GM12878 (cell line): ENCODE results near the gene HSPB1. TPM values are rescaled to one million over a fixed set of nuclear protein-coding genes. Genes with fewer than 3 reads are reported as not detected.

Experiments used
- ATAC-seq: fragments of 200-7000 bp; cut with Tn5 transposase; 3 replicates; pipeline ENCODE4 v1.9.1; 2020; ENCODE audit warnings: mild to moderate bottlenecking, moderate library complexity
- BruUV-seq: library from RNA; stranded (reverse); fragments of 400-500 nt; replicated peaks from 2 replicates; lab custom pipeline; 2021; lab: Mats Ljungman, UMichigan
- CTCF ChIA-PET: fragments of 300-600 bp; sonication (Branson Sonifier 250); formaldehyde crosslinking; extraction: SDS; loops from one replicate; lab custom pipeline; 2021; ENCODE audit warnings: inconsistent platforms; lab: Yijun Ruan, JAX
- POLR2A ChIA-PET: fragments of 350-600 bp; formaldehyde crosslinking; extraction: SDS; loops from one replicate; lab custom pipeline; 2021; ENCODE audit warnings: inconsistent platforms; lab: Charles Lee
- RAD21 ChIA-PET: fragments of 300-600 bp; sonication (Branson Sonifier 250); formaldehyde crosslinking; loops from one replicate; lab custom pipeline; 2023; ENCODE audit warnings: antibody characterized with exemption; ENCODE audit not compliant: unreplicated experiment; lab: Charles Lee
- SMC1A ChIA-PET: fragments of 300-600 bp; sonication (Branson Sonifier 250); formaldehyde crosslinking; loops from one replicate; lab custom pipeline; 2023; ENCODE audit not compliant: unreplicated experiment, uncharacterized antibody; lab: Charles Lee
- DNase-seq: peaks from one replicate; pipeline ENCODE4 v3.0.0-alpha.2; 2011; ENCODE audit warnings: low read depth, low spot score
- FAIRE-seq: peaks from 3 replicates; lab custom pipeline; 2011; peaks lifted over from hg19 to GRCh38; lab: Jason Lieb, UNC
- H2AFZ ChIP-seq: 2 replicates; pipeline ENCODE4 v1.6.0; 2011; ENCODE audit warnings: low read depth, low read length, control low read depth; ENCODE audit not compliant: control insufficient read depth
- H3K27ac ChIP-seq: 2 replicates; pipeline ENCODE4 v1.5.1; 2011; ENCODE audit warnings: control low read depth; ENCODE audit not compliant: control insufficient read depth, insufficient read depth
- H3K27me3 ChIP-seq, 2 experiments: replicated peaks in 1 of 2; 2 replicates each; pipeline versions ENCODE4 v1.6.0 to v1.6.1; 2011; ENCODE audit warnings: low read length in 1 of 2; ENCODE audit not compliant: control insufficient read depth in 2 of 2, insufficient read depth in 2 of 2
- H3K36me3 ChIP-seq, 2 experiments: 2 replicates each; pipeline ENCODE4 v1.5.1; 2011; ENCODE audit warnings: low read length in 1 of 2; ENCODE audit not compliant: control insufficient read depth in 2 of 2, insufficient read depth in 2 of 2
- H3K4me1 ChIP-seq: 2 replicates; pipeline ENCODE4 v1.6.1; 2011; ENCODE audit warnings: mild to moderate bottlenecking, low read length, moderate library complexity, mixed read lengths; ENCODE audit not compliant: control insufficient read depth, insufficient read depth
- H3K4me2 ChIP-seq: 2 replicates; pipeline ENCODE4 v1.6.0; 2011; ENCODE audit warnings: control low read depth; ENCODE audit not compliant: control insufficient read depth, insufficient read depth
- H3K4me3 ChIP-seq: fragments of 200-600 bp; sonication (generic); 2 replicates; pipeline ENCODE4 v1.5.1; 2016
- H3K79me2 ChIP-seq: 2 replicates; pipeline ENCODE4 v1.6.0; 2011; ENCODE audit warnings: low read length; ENCODE audit not compliant: control insufficient read depth, insufficient read depth
- H3K9ac ChIP-seq: 2 replicates; pipeline ENCODE4 v1.8.0; 2011; ENCODE audit warnings: low read length, control low read depth, mixed read lengths; ENCODE audit not compliant: control insufficient read depth, insufficient read depth
- H3K9me3 ChIP-seq: replicated peaks from 3 replicates; pipeline ENCODE4 v1.5.1; 2011; ENCODE audit warnings: mild to moderate bottlenecking, low read length; ENCODE audit not compliant: control insufficient read depth, insufficient read depth
- H4K20me1 ChIP-seq: 2 replicates; pipeline ENCODE4 v1.6.0; 2011; ENCODE audit not compliant: control insufficient read depth, insufficient read depth
- HDAC2 ChIP-seq: fragments of 200-600 bp; sonication (generic); IDR thresholded peaks from 2 replicates; pipeline ENCODE4 v1.6.1; 2017
- PAX5 ChIP-seq: IDR thresholded peaks from 2 replicates; pipeline ENCODE4 v1.6.1; 2011; ENCODE audit warnings: low read depth, low read length, borderline replicate concordance
- ZBTB11 ChIP-seq: fragments of 450-650 bp; formaldehyde crosslinking; IDR thresholded peaks from 2 replicates; pipeline ENCODE4 v1.5.0; 2022; ENCODE audit warnings: mild to moderate bottlenecking, missing genetic modification characterization
- ZNF207 ChIP-seq: fragments of 450-650 bp; IDR thresholded peaks from 2 replicates; pipeline ENCODE4 v1.6.1; 2014; ENCODE audit warnings: antibody characterized with exemption, mild to moderate bottlenecking, borderline replicate concordance
- WGBS: methylation state at CpG from one replicate; pipeline ENCODE4 v1.1.6; 2016; ENCODE audit warnings: low lambda C conversion rate; ENCODE audit not compliant: insufficient replicate concordance, insufficient coverage; ENCODE audit errors: missing lambda C conversion rate; 5-methylcytosine and 5-hydroxymethylcytosine counted together
- in situ Hi-C: fragments of 300-500 bp; cut with MboI; formaldehyde crosslinking; loops from 9 replicates; pipeline ENCODE4 v1.14.3; 2018; ENCODE audit warnings: mixed read lengths
- intact Hi-C: fragments of 100-400 bp; cut with micrococcal nuclease; formaldehyde crosslinking; loops from one replicate; pipeline ENCODE4 v1.14.2; 2022; ENCODE audit not compliant: unreplicated experiment
- polyA plus RNA-seq, 11 experiments: library from polyadenylated mRNA; depleted of rRNA in 4 of 11; unstranded in 6 of 11; stranded (reverse) in 5 of 11; fragments of >200 nt; fragmentation: Nextera tagmentation in 4 of 11; fragmentation: Illumina TruSeq in 1 of 11; extraction: Ambion mirVana in 4 of 11; extraction: Trizol in 1 of 11; gene quantifications; 1 replicate in 1 of 11; 2 replicates in 10 of 11; pipeline versions ENCODE4 v1.2.1 to v1.2.3, GENCODE V29; 2011 to 2016; ENCODE audit warnings: inconsistent platforms in 2 of 11, missing spikeins in 2 of 11, low read depth in 1 of 11
- total RNA-seq, 4 experiments: library from RNA; depleted of rRNA in 3 of 4; stranded (reverse); fragments of >200 nt in 3 of 4; fragmentation: Illumina TruSeq in 1 of 4; extraction: Trizol in 1 of 4; gene quantifications; 2 replicates each; pipeline versions ENCODE4 v1.2.1 to v1.2.3, GENCODE V29; 2013 to 2021

The HSPB1 gene
- total and polyA plus RNA-seq, 10 of the 15 experiments (the other 5 are each of a cell fraction or from before 2014, with no cell fraction given), result 13.7 to 297 (median 62.0) TPM

GRCh38 chr7:76332078-76332477 lies 29.6 kb downstream of the HSPB1 start:
- ATAC-seq, result no peak
- Histone ChIP-seq H3K27ac (no peak overlapping the region), H3K9me3 (no peaks in the 10 kb centered on the region), H3K4me1 (no peaks in the 10 kb centered on the region), H2AFZ (no peak overlapping the region), H3K4me3 (no peak overlapping the region), H3K27me3 (no peaks in the 10 kb centered on the region), H3K79me2 (peaks cover 48% of the 10 kb centered on the region), H4K20me1 (peaks cover 9% of the 10 kb centered on the region), H3K9ac (no peak overlapping the region), H3K36me3 (peaks cover 17 to 29% of the 10 kb centered on the region in 2 experiments), H3K4me2 (no peak overlapping the region)
- BruUV-seq, result no TSS peak
- intact Hi-C loops, result no loop called here
- SMC1A ChIA-PET, result no interaction called here
- no peak for FAIRE-seq
- TF ChIP-seq PAX5 (no peak), ZBTB11 (CRISPR knock-in tag) (no peak), ZNF207 (no peak), HDAC2 (no peak)
- RAD21 ChIA-PET, result no interaction called here
- CTCF ChIA-PET, result interaction anchor here (1.8 kb wide), 1 partner anchor 22 kb away, joined by 6 read pairs; no protein-coding TSS in a partner anchor
- POLR2A ChIA-PET, result no interaction called here
- in situ Hi-C loops, result no loop called here
- no peak for DNase-seq
- 58% methylated on average over 9 of the region's 9 CpGs for WGBS
